ENCODE results near the gene EYS. TPM values are rescaled to one million over a fixed set of nuclear protein-coding genes. Genes with fewer than 3 reads are reported as not detected.

Gene EYS
- total and polyA plus RNA-seq, 2 of the 13 experiments (the other 11 are each of a cell fraction or from before 2014, with no cell fraction given): 0.04 to 0.07 TPM

GRCh38 chr6:64589961-64590360 is 1117.1 kb downstream of the EYS start:
- Histone ChIP-seq H3K36me3 (replicated peaks in 1 of 2; ENCODE audit: control insufficient read depth in 1 of 2, insufficient read depth in 2 of 2, low read length in 2 of 2) (no peaks in the 10 kb centered on the region), H4K20me1 (ENCODE audit: insufficient read depth, low read length) (no peaks in the 10 kb centered on the region), H2AFZ (ENCODE audit: low read length) (no peak overlapping the region), H3K4me2 (ENCODE audit: low read depth, low read length) (no peak overlapping the region), H3K79me2 (ENCODE audit: insufficient read depth, low read length) (no peaks in the 10 kb centered on the region), H3K9ac (ENCODE audit: insufficient read depth, low read depth, low read length) (no peak overlapping the region), H3K4me1 (ENCODE audit: insufficient read depth, low read length) (no peaks in the 10 kb centered on the region), H3K9me3 (ENCODE audit: low read length) (no peaks in the 10 kb centered on the region), H3K4me3 (replicated peaks in 1 of 3; ENCODE audit: insufficient read depth in 1 of 3, low read depth in 2 of 3, low read length in 3 of 3) (no peak overlapping the region), H3K27ac (ENCODE audit: extremely low read length, insufficient read depth, low read length) (no peak overlapping the region), H3K27me3 (ENCODE audit: control insufficient read depth in 1 of 2, insufficient read depth in 2 of 2, low read length in 2 of 2) (no peaks in the 10 kb centered on the region)
- intact Hi-C loops (cut with micrococcal nuclease; ENCODE audit: unreplicated experiment): no loop called here
- TF ChIP-seq SP4 (CRISPR knock-in tag; IDR thresholded peaks at IDR 0.05) (no peak), FOXA1 (IDR thresholded peaks at IDR 0.05) (no peak), FOXA1 (CRISPR knock-in tag; IDR thresholded peaks at IDR 0.05) (no peak), ZNF792 (CRISPR knock-in tag; IDR thresholded peaks at IDR 0.05) (no peak), RNF219 (CRISPR knock-in tag; IDR thresholded peaks at IDR 0.05) (no peak), ARHGAP35 (CRISPR knock-in tag; IDR thresholded peaks at IDR 0.05; ENCODE audit: borderline replicate concordance) (no peak), PCBP2 (optimal IDR thresholded peaks at IDR 0.05; ENCODE audit: low read depth, low read length, poor library complexity, severe bottlenecking) (no peak), TP53 (CRISPR knock-in tag; conservative IDR thresholded peaks at IDR 0.05) (no peak), ZNF780A (CRISPR knock-in tag; IDR thresholded peaks at IDR 0.05) (no peak), AGO2 (optimal IDR thresholded peaks at IDR 0.05; ENCODE audit: low read depth, low read length) (no peak), NFE2L1 (CRISPR knock-in tag; IDR thresholded peaks at IDR 0.05; ENCODE audit: borderline replicate concordance) (no peak), TCF12 (IDR thresholded peaks at IDR 0.05) (no peak), TCF12 (CRISPR knock-in tag; IDR thresholded peaks at IDR 0.05) (no peak), ZSCAN30 (CRISPR knock-in tag; IDR thresholded peaks at IDR 0.05) (no peak), NFYB (CRISPR knock-in tag; IDR thresholded peaks at IDR 0.05) (no peak)
- TF ChIP-seq, protein P1, sequence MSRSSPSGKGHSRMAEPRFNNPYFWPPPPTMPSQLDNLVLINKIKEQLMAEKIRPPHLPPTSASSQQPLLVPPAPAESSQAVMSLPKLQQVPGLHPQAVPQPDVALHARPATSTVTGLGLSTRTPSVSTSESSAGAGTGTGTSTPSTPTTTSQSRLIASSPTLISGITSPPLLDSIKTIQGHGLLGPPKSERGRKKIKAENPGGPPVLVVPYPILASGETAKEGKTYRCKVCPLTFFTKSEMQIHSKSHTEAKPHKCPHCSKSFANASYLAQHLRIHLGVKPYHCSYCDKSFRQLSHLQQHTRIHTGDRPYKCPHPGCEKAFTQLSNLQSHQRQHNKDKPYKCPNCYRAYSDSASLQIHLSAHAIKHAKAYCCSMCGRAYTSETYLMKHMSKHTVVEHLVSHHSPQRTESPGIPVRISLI (CRISPR knock-in tag; IDR thresholded peaks at IDR 0.05; ENCODE audit: borderline replicate concordance): no peak
- DNase-seq (ENCODE audit: low spot score) (no peak), FAIRE-seq (no peak), ATAC-seq (no peak)
- under 1% methylated on average over 3 of the region's 3 CpGs for WGBS (ENCODE audit: low lambda C conversion rate)
- in situ Hi-C loops (cut with HindIII; ENCODE audit: extremely low pct_ligation_motif_present, low pct_unique_long_range_greater_than_20kb): no loop called here
- POLR2A ChIA-PET: no interaction called here
- CTCF ChIA-PET (ENCODE audit: low intra/inter-chr PET ratio, low total read pairs): no interaction called here
- BruUV-seq (replicated peaks): no TSS peak

All from HepG2 (cell line).